ENCODE data around the gene FSD1. TPM values are rescaled to one million over a fixed set of nuclear protein-coding genes. Genes with fewer than 3 reads are reported as not detected.

Gene FSD1
- polyA plus RNA-seq, 1 donor from 2014 or later: 114 TPM

GRCh38 chr19:4318460-4318859 is 14.1 kb downstream of the FSD1 start:
- H3K36me3 ChIP-seq (ENCODE audit: insufficient read depth, low read length): peaks cover 10% of the 10 kb centered on the region
- no peak for TF ChIP-seq RAD21 (conservative IDR thresholded peaks at IDR 0.05)
- no peak for TF ChIP-seq CTCF (IDR thresholded peaks at IDR 0.05; ENCODE audit: poor library complexity, severe bottlenecking)
- no peak for TF ChIP-seq EZH2 (IDR thresholded peaks at IDR 0.05; ENCODE audit: borderline replicate concordance, insufficient read depth, low read length, poor library complexity, severe bottlenecking)
- no peak for TF ChIP-seq POLR2AphosphoS5 (IDR thresholded peaks at IDR 0.05)
- TF ChIP-seq TAF1 (IDR thresholded peaks at IDR 0.05; ENCODE audit: low read depth): no peak
- TF ChIP-seq MXI1 (conservative IDR thresholded peaks at IDR 0.05; ENCODE audit: poor library complexity, severe bottlenecking): no peak
- no peak for TF ChIP-seq REST (IDR thresholded peaks at IDR 0.05; ENCODE audit: borderline replicate concordance)
- no peak for TF ChIP-seq EP300 (conservative IDR thresholded peaks at IDR 0.05; ENCODE audit: poor library complexity, severe bottlenecking)
- TF ChIP-seq SMC3 (conservative IDR thresholded peaks at IDR 0.05; ENCODE audit: poor library complexity): no peak
- H2AFZ ChIP-seq (ENCODE audit: low read depth, low read length): no peak overlapping the region

GRCh38 chr19:4319067-4319718 is 14.8 kb downstream of the FSD1 start:
- Histone ChIP-seq H3K4me2 (ENCODE audit: low read length) (no peak overlapping the region), H3K9ac (ENCODE audit: low read length) (no peak overlapping the region), H3K27ac (ENCODE audit: low read length) (no peak overlapping the region), H3F3A (ENCODE audit: insufficient read depth, low read length, poor library complexity, severe bottlenecking) (no peaks in the 10 kb centered on the region), H4K20me1 (ENCODE audit: insufficient read depth) (no peaks in the 10 kb centered on the region), H3K36me3 (ENCODE audit: insufficient read depth, low read length) (peaks cover 10% of the 10 kb centered on the region), H3K9me2 (ENCODE audit: insufficient read depth, low read length) (no peaks in the 10 kb centered on the region), H3K79me2 (replicated peaks; ENCODE audit: insufficient read depth, low read length) (no peaks in the 10 kb centered on the region), H2AFZ (ENCODE audit: low read depth, low read length) (no peak overlapping the region), H3K9me3 (ENCODE audit: low read length) (no peaks in the 10 kb centered on the region), H3K27me3 (ENCODE audit: insufficient read depth, low read depth, low read length) (no peaks in the 10 kb centered on the region), H3K4me3 (ENCODE audit: low read length) (no peak overlapping the region)
- TF ChIP-seq EP300 (conservative IDR thresholded peaks at IDR 0.05; ENCODE audit: poor library complexity, severe bottlenecking) (no peak), POLR2AphosphoS5 (IDR thresholded peaks at IDR 0.05) (no peak), REST (IDR thresholded peaks at IDR 0.05; ENCODE audit: borderline replicate concordance) (no peak), EZH2 (IDR thresholded peaks at IDR 0.05; ENCODE audit: borderline replicate concordance, insufficient read depth, low read length, poor library complexity, severe bottlenecking) (no peak), MXI1 (conservative IDR thresholded peaks at IDR 0.05; ENCODE audit: poor library complexity, severe bottlenecking) (no peak), RAD21 (conservative IDR thresholded peaks at IDR 0.05) (no peak), SMC3 (conservative IDR thresholded peaks at IDR 0.05; ENCODE audit: poor library complexity) (no peak), CTCF (IDR thresholded peaks at IDR 0.05; ENCODE audit: poor library complexity, severe bottlenecking) (no peak), TAF1 (IDR thresholded peaks at IDR 0.05; ENCODE audit: low read depth) (no peak)

More at GRCh38 chr19:4318460-4318859, 14.1 kb downstream of the FSD1 start:
- H3F3A ChIP-seq (ENCODE audit: insufficient read depth, low read length, poor library complexity, severe bottlenecking): no peaks in the 10 kb centered on the region
- H3K4me3 ChIP-seq (ENCODE audit: low read length): no peak overlapping the region
- no peaks in the 10 kb centered on the region for H4K20me1 ChIP-seq (ENCODE audit: insufficient read depth)
- no peak overlapping the region for H3K27ac ChIP-seq (ENCODE audit: low read length)
- H3K9ac ChIP-seq (ENCODE audit: low read length): no peak overlapping the region
- no peaks in the 10 kb centered on the region for H3K27me3 ChIP-seq (ENCODE audit: insufficient read depth, low read depth, low read length)
- no peaks in the 10 kb centered on the region for H3K9me3 ChIP-seq (ENCODE audit: low read length)
- H3K9me2 ChIP-seq (ENCODE audit: insufficient read depth, low read length): no peaks in the 10 kb centered on the region
- no peak overlapping the region for H3K4me2 ChIP-seq (ENCODE audit: low read length)
- no peaks in the 10 kb centered on the region for H3K79me2 ChIP-seq (replicated peaks; ENCODE audit: insufficient read depth, low read length)
